ENCODE measurements around the gene ANKS3.
A peak's percentile ranks its signal among the peaks of the same experiment; 100 is the strongest.

The ANKS3 gene

GRCh38 chr16:4682084-4682591 lies 51.9 kb downstream of the ANKS3 start:
- Mint-ChIP-seq H3K36me3 (ENCODE audit: insufficient read depth) (peaks cover 13% of the 10 kb centered on the region), H3K27ac (ENCODE audit: low read depth) (peak overlapping the region; percentile 67), H3K9me3 (no peaks in the 10 kb centered on the region), H3K27me3 (no peaks in the 10 kb centered on the region), H3K4me3 (no peak overlapping the region), H3K4me1 (peaks cover 8% of the 10 kb centered on the region)
- no peak for ATAC-seq (replicated peaks; ENCODE audit: extremely low read depth, poor library complexity, severe bottlenecking)
- no peak for DNase-seq (ENCODE audit: low spot score in 2 of 2)

- H3K4me3 Mint-ChIP-seq: no peak overlapping the region
- DNase-seq (ENCODE audit: low spot score in 2 of 2) (no peak), ATAC-seq (replicated peaks; ENCODE audit: extremely low read depth, poor library complexity, severe bottlenecking) (no peak)
- H3K27ac Mint-ChIP-seq (ENCODE audit: low read depth): peak overlapping the region; percentile 67
- H3K4me1 Mint-ChIP-seq: peaks cover 14% of the 10 kb centered on the region
- no peaks in the 10 kb centered on the region for H3K9me3 Mint-ChIP-seq
- no peaks in the 10 kb centered on the region for H3K27me3 Mint-ChIP-seq
- peaks cover 10% of the 10 kb centered on the region for H3K36me3 Mint-ChIP-seq (ENCODE audit: insufficient read depth)
Measured at GRCh38 chr16:4681471-4682083, 52.5 kb downstream of the ANKS3 start.

- DNase-seq (ENCODE audit: low spot score in 2 of 2): no peak
- H3K36me3 Mint-ChIP-seq (ENCODE audit: insufficient read depth): peaks cover 10% of the 10 kb centered on the region
- no peaks in the 10 kb centered on the region for H3K27me3 Mint-ChIP-seq
- no peak for ATAC-seq (replicated peaks; ENCODE audit: extremely low read depth, poor library complexity, severe bottlenecking)
- no peaks in the 10 kb centered on the region for H3K9me3 Mint-ChIP-seq
- H3K4me1 Mint-ChIP-seq: peaks cover 21% of the 10 kb centered on the region
- H3K4me3 Mint-ChIP-seq: no peak overlapping the region
- peak overlapping the region; percentile 73 for H3K27ac Mint-ChIP-seq (ENCODE audit: low read depth)
Measured at GRCh38 chr16:4680673-4681470, 53.2 kb downstream of the ANKS3 start.

DNA sequence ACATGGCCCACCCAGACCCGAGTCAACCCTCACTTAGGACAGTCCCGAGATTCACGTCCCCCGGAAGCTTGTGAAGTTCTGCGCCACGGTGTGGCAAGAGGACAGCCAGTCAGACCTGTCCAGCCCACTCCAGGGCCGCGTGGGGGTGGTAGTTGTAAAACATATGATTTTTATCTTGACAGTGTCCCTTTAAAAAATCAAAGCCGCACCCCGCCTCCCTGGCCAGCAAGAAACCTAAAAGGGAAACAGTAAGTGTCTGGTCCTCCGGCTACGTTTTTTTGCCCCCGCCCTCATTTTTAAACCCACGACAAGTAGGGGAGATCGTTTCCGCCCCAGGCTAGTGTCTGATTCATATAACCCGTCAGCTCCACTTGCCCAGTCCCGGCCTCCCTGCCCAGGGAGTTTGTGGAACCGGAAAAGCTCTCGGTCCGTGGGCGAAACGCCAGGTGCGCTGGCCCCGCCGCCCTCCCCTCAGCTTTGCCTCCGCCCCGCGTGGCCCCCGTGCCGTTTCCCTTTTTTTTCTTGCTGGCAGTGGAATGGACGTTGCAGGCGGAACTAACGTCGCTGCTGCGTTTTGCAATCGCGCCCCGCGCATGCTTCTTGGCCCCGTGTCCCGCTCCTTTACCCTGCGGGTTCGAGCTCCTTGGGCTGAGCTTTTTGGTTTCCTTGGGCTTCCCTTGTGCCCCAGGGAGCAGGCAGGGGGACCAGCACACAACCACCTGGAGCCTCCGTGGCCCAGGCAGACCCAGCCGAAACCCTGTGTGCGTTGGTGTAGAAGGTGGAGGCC lies 54.0 kb downstream of the ANKS3 start:
- peak overlapping the region; percentile 36 for H3K4me3 Mint-ChIP-seq
- no peaks in the 10 kb centered on the region for H3K9me3 Mint-ChIP-seq
- H3K4me1 Mint-ChIP-seq: peaks cover 26% of the 10 kb centered on the region
- no peaks in the 10 kb centered on the region for H3K27me3 Mint-ChIP-seq
- H3K36me3 Mint-ChIP-seq (ENCODE audit: insufficient read depth): peaks cover 8% of the 10 kb centered on the region
- peak overlapping the region; percentile 73 for H3K27ac Mint-ChIP-seq (ENCODE audit: low read depth)
- DNase-seq (ENCODE audit: low spot score in 2 of 2) (no peak), ATAC-seq (replicated peaks; ENCODE audit: extremely low read depth, poor library complexity, severe bottlenecking) (no peak)

DNA sequence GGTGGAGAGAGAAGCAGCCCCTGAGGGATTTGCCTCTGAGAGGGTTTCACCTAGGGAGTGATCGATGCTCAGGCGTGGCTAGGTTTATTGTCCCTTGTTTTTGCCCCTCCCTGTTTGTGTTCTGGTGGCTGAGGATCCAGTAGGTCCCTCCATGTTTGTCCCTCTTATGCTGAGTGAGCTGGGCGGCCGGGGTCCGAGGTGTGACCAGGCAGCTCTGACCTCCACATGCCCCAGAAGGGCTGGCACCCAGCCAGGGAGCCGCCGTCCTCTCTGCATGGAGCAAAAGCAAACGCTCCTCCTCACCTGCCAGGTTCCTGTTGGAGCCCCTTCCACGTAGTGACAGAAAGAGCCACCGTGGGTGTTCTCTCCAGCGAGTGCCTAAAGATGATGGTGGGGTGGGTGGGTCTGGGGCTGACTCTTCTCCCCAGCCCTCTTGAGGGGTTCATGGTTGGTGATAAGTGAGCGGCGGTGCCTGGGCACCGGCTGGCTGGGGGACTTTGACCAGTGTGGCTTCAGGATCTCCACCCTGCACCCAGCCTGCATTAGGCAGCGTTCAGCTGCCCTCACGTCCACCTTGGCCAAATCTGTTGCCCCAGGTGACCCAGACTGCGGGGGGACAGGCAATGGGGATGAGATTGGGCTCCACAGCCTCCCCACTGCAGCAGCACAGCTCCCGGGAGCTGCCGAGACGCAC lies 54.8 kb downstream of the ANKS3 start:
- Mint-ChIP-seq H3K27ac (ENCODE audit: low read depth) (no peak overlapping the region), H3K9me3 (no peaks in the 10 kb centered on the region), H3K4me1 (peaks cover 26% of the 10 kb centered on the region), H3K4me3 (no peak overlapping the region), H3K27me3 (no peaks in the 10 kb centered on the region), H3K36me3 (ENCODE audit: insufficient read depth) (peaks cover 7% of the 10 kb centered on the region)
- ATAC-seq (replicated peaks; ENCODE audit: extremely low read depth, poor library complexity, severe bottlenecking) (no peak), DNase-seq (ENCODE audit: low spot score in 2 of 2) (no peak)

GRCh38 chr16:4678596-4678995 lies 55.5 kb downstream of the ANKS3 start:
- Mint-ChIP-seq H3K36me3 (ENCODE audit: insufficient read depth) (peaks cover 8% of the 10 kb centered on the region), H3K4me3 (no peak overlapping the region), H3K27ac (ENCODE audit: low read depth) (peak overlapping the region; percentile 85)

DNA sequence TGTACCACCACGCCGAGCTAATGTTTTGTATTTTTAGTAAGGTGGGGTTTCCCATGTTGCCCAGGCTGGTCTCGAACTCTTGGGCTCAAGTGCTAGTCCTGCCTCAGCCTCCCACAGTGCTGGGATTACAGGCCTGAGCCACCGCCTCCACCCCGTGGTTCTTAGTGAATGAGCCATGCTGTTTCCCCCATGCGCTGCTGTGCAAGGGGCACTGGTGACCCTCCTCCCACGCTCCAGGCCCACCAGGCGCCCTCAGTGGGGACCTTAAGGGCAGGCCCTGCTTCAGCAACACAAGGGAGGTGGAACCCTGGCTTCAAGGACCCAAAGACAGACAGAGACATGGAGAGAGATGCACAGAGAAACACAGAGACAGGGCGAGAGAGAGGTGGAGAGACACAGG lies 56.1 kb downstream of the ANKS3 start:
- no peaks in the 10 kb centered on the region for H3K27me3 Mint-ChIP-seq
- H3K4me3 Mint-ChIP-seq: no peak overlapping the region

More at GRCh38 chr16:4678596-4678995, 55.5 kb downstream of the ANKS3 start:
- H3K9me3 Mint-ChIP-seq: no peaks in the 10 kb centered on the region
- DNase-seq (ENCODE audit: low spot score in 2 of 2) (no peak), ATAC-seq (replicated peaks; ENCODE audit: extremely low read depth, poor library complexity, severe bottlenecking) (no peak)
- peaks cover 26% of the 10 kb centered on the region for H3K4me1 Mint-ChIP-seq
- no peaks in the 10 kb centered on the region for H3K27me3 Mint-ChIP-seq

DNA sequence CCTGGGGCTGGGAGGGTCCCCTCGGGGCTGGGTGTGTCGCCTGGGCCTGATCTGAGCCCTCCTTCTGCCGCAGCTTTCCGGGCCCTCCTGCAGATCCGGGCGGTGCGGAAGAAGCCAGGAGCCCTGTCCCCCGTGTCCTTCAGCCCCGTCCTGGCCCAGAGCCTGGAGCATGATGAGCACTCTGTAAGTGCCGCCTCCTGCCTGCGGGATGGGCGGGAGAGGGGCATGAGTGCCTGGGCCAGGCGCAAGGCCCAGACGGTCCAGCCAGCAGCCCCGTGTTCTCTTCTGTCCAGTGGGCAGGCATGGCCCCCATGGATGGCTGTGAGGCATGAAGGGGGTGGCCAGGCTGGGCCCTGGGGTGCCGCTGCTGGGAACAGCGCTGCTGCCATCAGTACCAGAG lies 56.7 kb downstream of the ANKS3 start:
- H3K4me3 Mint-ChIP-seq: no peak overlapping the region
- peaks cover 9% of the 10 kb centered on the region for H3K36me3 Mint-ChIP-seq (ENCODE audit: insufficient read depth)

More for the DNA sequence above, 56.1 kb downstream of the ANKS3 start:
- DNase-seq (ENCODE audit: low spot score in 2 of 2): no peak
- Mint-ChIP-seq H3K9me3 (no peaks in the 10 kb centered on the region), H3K27ac (ENCODE audit: low read depth) (peak overlapping the region; percentile 85), H3K36me3 (ENCODE audit: insufficient read depth) (peaks cover 9% of the 10 kb centered on the region), H3K4me1 (peaks cover 26% of the 10 kb centered on the region)
- ATAC-seq (replicated peaks; ENCODE audit: extremely low read depth, poor library complexity, severe bottlenecking): no peak

DNA sequence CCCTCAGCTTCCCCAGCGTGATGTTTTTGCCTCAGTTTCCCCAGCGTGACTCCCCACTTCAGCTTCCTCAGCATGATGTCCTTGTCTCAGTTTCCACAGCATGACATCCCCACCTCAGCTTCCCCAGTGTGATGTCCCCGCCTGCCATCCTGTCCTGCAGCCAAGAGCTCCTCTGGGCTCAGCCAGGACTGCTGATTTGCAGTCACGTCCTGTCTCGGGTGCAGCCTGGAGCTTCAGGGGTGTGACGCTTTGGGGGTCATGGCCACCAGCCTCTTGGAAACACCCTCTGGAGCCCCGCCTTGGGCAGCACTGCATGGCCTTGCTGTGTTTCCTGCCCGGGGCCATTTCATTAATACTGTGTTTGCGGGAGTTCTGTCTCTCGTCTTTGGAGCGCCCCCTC lies 57.2 kb downstream of the ANKS3 start:
- H3K4me1 Mint-ChIP-seq: peaks cover 26% of the 10 kb centered on the region
- no peak for DNase-seq (ENCODE audit: low spot score in 2 of 2)
- H3K36me3 Mint-ChIP-seq (ENCODE audit: insufficient read depth): peaks cover 7% of the 10 kb centered on the region
- H3K27ac Mint-ChIP-seq (ENCODE audit: low read depth): peak overlapping the region; percentile 92
- no peaks in the 10 kb centered on the region for H3K27me3 Mint-ChIP-seq
- peak overlapping the region; percentile 62 for H3K4me3 Mint-ChIP-seq
- no peaks in the 10 kb centered on the region for H3K9me3 Mint-ChIP-seq
- ATAC-seq (replicated peaks; ENCODE audit: extremely low read depth, poor library complexity, severe bottlenecking): peak; percentile 9

More for the DNA sequence above, 56.7 kb downstream of the ANKS3 start:
- no peaks in the 10 kb centered on the region for H3K27me3 Mint-ChIP-seq
- DNase-seq (ENCODE audit: low spot score in 2 of 2) (no peak), ATAC-seq (replicated peaks; ENCODE audit: extremely low read depth, poor library complexity, severe bottlenecking) (no peak)
- peak overlapping the region; percentile 92 for H3K27ac Mint-ChIP-seq (ENCODE audit: low read depth)
- peaks cover 26% of the 10 kb centered on the region for H3K4me1 Mint-ChIP-seq
- H3K9me3 Mint-ChIP-seq: no peaks in the 10 kb centered on the region

DNA sequence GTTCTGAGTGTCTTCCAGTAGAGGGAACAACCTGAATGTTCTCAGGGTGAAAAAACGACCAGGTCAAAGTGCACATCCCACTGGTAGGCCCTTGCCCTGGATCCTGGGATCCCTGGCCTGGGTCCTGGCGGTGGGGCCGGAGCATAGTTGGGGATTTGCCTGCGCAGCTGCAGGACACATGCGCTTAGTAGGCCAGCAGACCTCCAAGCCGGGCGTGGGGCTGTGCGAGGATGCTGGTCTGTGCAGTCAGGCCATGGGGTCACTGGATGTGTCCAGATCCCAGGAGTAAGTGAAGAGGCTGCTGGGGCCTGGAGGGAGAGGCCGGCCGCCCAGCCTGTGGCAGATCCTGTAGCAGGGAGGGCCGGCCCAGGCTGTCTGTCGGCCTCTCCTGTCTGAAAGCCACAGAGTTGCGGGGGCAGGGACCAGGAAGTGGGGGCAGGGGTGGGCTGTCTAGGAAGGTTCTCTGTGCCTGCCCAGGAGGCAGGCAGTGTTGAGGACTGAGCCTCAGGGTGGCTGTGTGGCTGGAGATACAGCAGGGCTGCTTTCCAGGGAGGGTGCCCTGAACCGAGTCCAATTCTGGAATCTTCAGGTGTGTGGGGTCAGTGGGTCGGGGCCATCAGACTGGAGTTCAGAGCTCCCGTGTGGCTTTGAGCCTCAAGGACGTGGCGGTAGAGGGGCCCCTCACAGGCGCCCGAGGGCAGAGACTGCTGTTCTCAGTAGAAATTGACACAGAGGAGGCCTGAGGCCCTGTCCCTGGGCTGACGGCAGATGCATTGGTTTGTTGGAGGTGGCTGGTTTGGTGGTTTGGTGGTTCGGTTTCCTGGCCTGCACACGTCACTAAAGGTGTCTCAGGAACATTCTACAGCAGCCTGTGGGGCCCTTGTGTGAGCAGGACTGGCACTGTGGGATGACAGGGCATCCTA lies 57.9 kb downstream of the ANKS3 start:
- H3K9me3 Mint-ChIP-seq: no peaks in the 10 kb centered on the region
- H3K36me3 Mint-ChIP-seq (ENCODE audit: insufficient read depth): peaks cover 4% of the 10 kb centered on the region
- DNase-seq (ENCODE audit: low spot score in 2 of 2) (peak; percentile 44 to 57), ATAC-seq (replicated peaks; ENCODE audit: extremely low read depth, poor library complexity, severe bottlenecking) (peak; percentile 95)
- H3K4me3 Mint-ChIP-seq: peak overlapping the region; percentile 62
- H3K4me1 Mint-ChIP-seq: peaks cover 26% of the 10 kb centered on the region
- peak overlapping the region; percentile 92 for H3K27ac Mint-ChIP-seq (ENCODE audit: low read depth)
- no peaks in the 10 kb centered on the region for H3K27me3 Mint-ChIP-seq

DNA sequence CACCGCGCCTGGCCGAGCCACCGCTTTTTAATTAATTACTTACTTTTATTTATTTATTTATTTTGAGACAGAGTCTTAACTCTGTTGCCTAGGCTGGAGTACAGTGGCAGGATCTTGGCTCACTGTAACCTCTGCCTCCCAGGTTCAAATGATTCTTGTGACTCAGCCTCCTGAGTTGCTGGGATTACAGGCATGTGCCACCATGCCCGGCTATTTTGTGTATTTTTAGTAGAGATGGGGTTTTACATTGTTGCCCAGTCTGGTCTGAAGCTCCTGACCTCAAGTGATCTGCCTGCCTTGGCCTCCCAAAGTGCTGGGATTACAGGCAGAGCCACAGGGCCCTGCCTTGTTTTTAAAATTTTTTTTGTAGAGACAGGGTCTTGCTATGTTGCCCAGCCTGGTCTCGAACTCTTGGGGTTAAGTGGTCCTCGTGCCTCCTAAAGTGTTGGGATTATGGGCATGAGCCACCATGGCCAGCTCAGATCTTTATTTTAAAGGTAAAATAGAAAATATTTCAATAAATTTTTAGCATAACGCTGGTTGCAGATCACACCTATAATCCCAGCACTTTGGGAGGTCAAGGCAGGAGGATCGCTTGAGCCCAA lies 59.0 kb downstream of the ANKS3 start:
- Mint-ChIP-seq H3K9me3 (no peaks in the 10 kb centered on the region), H3K4me1 (peaks cover 26% of the 10 kb centered on the region), H3K4me3 (peak overlapping the region; percentile 62), H3K27ac (ENCODE audit: low read depth) (peak overlapping the region; percentile 92), H3K27me3 (no peaks in the 10 kb centered on the region), H3K36me3 (ENCODE audit: insufficient read depth) (peaks cover 4% of the 10 kb centered on the region)
- DNase-seq (ENCODE audit: low spot score in 2 of 2) (no peak), ATAC-seq (replicated peaks; ENCODE audit: extremely low read depth, poor library complexity, severe bottlenecking) (no peak)
